GM12875 (cell line): Measurements from ENCODE around the gene RNF32.
"Not testable (repeated sequence)": the region's sequence is repeated elsewhere in the genome, so short reads cannot be mapped to it uniquely, and the experiment has no call there.

Experiments used
- H3K4me3 ChIP-seq: one replicate; pipeline ENCODE4 v1.5.1; 2011; ENCODE audit warnings: low read depth, low read length, control low read depth
- CTCF ChIP-seq: IDR thresholded peaks from 2 replicates; pipeline ENCODE4 v1.5.1; 2011; ENCODE audit warnings: low read depth, mild to moderate bottlenecking, control low read depth, inconsistent platforms, low read length, moderate library complexity, borderline replicate concordance; ENCODE audit not compliant: insufficient read depth

The RNF32 gene

DNA sequence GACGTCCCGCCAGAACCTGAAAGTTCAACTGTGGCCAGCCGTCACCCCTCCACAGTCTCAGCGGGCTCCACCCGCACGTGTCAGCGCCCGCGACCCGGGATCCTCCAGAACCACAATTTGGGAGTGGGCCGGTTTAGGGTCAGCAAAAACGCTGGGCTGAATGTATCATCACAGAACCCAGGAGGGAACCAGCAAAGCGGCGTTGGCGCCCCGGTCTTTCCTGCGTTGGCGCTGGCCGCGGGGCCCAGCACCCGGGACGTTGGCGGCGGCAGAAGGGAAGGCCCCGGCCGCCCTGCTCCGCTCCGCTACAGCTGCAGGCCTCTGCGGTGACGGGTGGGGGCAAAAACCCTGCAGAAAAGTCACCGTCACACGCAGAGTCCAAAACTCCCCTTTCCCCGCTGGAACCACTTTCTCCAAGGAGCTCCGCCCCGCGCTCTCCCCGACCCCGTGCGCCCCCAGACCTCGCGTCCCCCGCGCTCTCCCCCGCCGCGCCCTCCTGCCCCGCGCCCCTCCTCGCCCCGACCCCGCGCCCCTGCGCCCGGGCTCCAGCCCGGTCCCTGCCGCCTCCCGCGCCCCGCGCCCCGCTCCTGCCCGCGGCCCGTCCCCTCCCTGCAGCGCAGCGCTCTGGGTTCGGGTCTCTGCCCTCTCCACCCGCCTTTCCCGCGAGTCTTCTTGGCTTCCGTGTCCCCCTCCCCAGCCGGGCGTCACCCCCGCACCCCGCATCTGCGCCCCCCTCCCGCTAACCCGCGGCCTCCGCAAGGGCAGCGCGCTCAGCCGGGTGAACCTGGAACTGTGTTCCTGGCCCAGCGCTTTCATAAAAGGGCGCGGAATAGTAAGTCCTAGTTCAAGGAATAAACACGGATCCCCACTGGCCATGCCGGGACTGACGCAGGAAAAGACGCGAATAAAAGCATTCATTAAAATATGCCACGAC is 24.0 kb upstream of the RNF32 start:
- H3K4me3 ChIP-seq = no peak overlapping the region

GRCh38 chr7:156617215-156617614 is 23.4 kb upstream of the RNF32 start:
- H3K4me3 ChIP-seq = no peak overlapping the region
- TF ChIP-seq CTCF = no peak

More for the DNA sequence above, 24.0 kb upstream of the RNF32 start:
- TF ChIP-seq CTCF = no peak

GRCh38 chr7:156618078-156618779 is 22.3 kb upstream of the RNF32 start:
- H3K4me3 ChIP-seq = no peak overlapping the region
- no peak for TF ChIP-seq CTCF

GRCh38 chr7:156618780-156619367 is 21.7 kb upstream of the RNF32 start:
- no peak for TF ChIP-seq CTCF
- H3K4me3 ChIP-seq = no peak overlapping the region

GRCh38 chr7:156619488-156620290 is 20.9 kb upstream of the RNF32 start:
- not testable (repeated sequence) for H3K4me3 ChIP-seq

GRCh38 chr7:156620291-156620675 is 20.3 kb upstream of the RNF32 start:
- H3K4me3 ChIP-seq = no peak overlapping the region
- no peak for TF ChIP-seq CTCF

GRCh38 chr7:156621652-156622051 is 18.9 kb upstream of the RNF32 start:
- no peak overlapping the region for H3K4me3 ChIP-seq
- no peak for TF ChIP-seq CTCF
